ENCODE data around the gene RAD52. TPM values are rescaled to one million over a fixed set of nuclear protein-coding genes. Genes with fewer than 3 reads are reported as not detected.

The RAD52 gene
- total RNA-seq, 4 donors from 2014 or later = 11.3 to 21.0 (median 14.3) TPM

DNA sequence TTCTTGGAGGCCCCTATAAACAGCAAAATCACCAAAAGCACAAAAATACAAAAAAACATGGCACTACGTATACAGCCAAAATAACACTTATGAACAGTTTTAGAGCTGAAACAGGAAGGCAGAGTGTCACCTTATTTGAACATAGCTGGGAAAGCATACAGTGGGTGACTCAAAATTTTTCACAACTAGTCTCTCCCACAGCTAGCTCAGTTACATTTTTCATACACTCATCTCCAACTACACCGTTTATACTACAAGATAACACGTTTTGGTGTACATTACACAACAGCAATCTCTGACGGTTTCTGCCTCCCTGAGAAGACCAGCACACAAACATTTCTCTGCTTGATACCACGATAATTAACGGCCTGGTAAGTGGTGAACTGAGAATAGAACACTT is 2.9 kb downstream of the RAD52 start:
- H3K4me1 ChIP-seq = peaks cover 39 to 44% of the 10 kb centered on the region in 2 donors
- H3K36me3 ChIP-seq = no peaks in the 10 kb centered on the region
- intact Hi-C loops (cut with DNase I; ENCODE audit: low total_unique reads) (loop anchor here (10.0 kb wide), 1 partner anchor 658 kb away; no protein-coding TSS in a partner anchor), in situ Hi-C loops (cut with MboI; ENCODE audit: low sequenced_read_pairs in 4 of 4) (loop anchor here in 1 of 4 donors (5.0 kb wide), 1 partner anchor 124 kb away; no protein-coding TSS in a partner anchor)
- no peak overlapping the region for H3K4me3 ChIP-seq
- H3K27me3 ChIP-seq = no peaks in the 10 kb centered on the region
- ATAC-seq = no peak
- no peak for DNase-seq
- H3K9me3 ChIP-seq = no peaks in the 10 kb centered on the region
- peak overlapping the region in 3 of 4 donors; percentile 41 to 97 (median 41) for H3K27ac ChIP-seq
- TF ChIP-seq CTCF (IDR thresholded peaks at IDR 0.05 in 4 of 5, conservative IDR thresholded peaks at IDR 0.05 in 1 of 5) = no peak
- TF ChIP-seq POLR2A (IDR thresholded peaks at IDR 0.05) = no peak

GRCh38 chr12:946212-946611 is 3.3 kb downstream of the RAD52 start:
- Histone ChIP-seq H3K36me3 (no peaks in the 10 kb centered on the region), H3K27ac (peak overlapping the region in 3 of 4 donors; percentile 41 to 97 (median 41)), H3K9me3 (no peaks in the 10 kb centered on the region), H3K27me3 (no peaks in the 10 kb centered on the region), H3K4me1 (peaks cover 39 to 46% of the 10 kb centered on the region in 2 donors), H3K4me3 (no peak overlapping the region)
- intact Hi-C loops (cut with DNase I; ENCODE audit: low total_unique reads) = loop anchor here (10.0 kb wide), 1 partner anchor 659 kb away; no protein-coding TSS in a partner anchor
- no peak for DNase-seq
- ATAC-seq = no peak
- in situ Hi-C loops (cut with MboI; ENCODE audit: low sequenced_read_pairs in 4 of 4) = loop anchor here in 1 of 4 donors (5.0 kb wide), 1 partner anchor 124 kb away; no protein-coding TSS in a partner anchor
- TF ChIP-seq CTCF (IDR thresholded peaks at IDR 0.05 in 4 of 5, conservative IDR thresholded peaks at IDR 0.05 in 1 of 5) (no peak), POLR2A (IDR thresholded peaks at IDR 0.05) (no peak)

- peak overlapping the region; percentile 78 to 97 (median 83) for H3K27ac ChIP-seq
- no peak for DNase-seq
- intact Hi-C loops (cut with DNase I; ENCODE audit: low total_unique reads) = loop anchor here (10.0 kb wide), 1 partner anchor 661 kb away; no protein-coding TSS in a partner anchor
- ATAC-seq = no peak
- no peaks in the 10 kb centered on the region for H3K9me3 ChIP-seq
- H3K36me3 ChIP-seq = peaks cover 0 to 5% of the 10 kb centered on the region in 2 donors
- H3K4me1 ChIP-seq = peaks cover 39 to 46% of the 10 kb centered on the region in 2 donors
- in situ Hi-C loops (cut with MboI; ENCODE audit: low sequenced_read_pairs in 4 of 4) = no loop called here
- no peaks in the 10 kb centered on the region for H3K27me3 ChIP-seq
- TF ChIP-seq CTCF (IDR thresholded peaks at IDR 0.05 in 4 of 5, conservative IDR thresholded peaks at IDR 0.05 in 1 of 5) (no peak), POLR2A (IDR thresholded peaks at IDR 0.05) (no peak)
- H3K4me3 ChIP-seq = no peak overlapping the region
Measured at GRCh38 chr12:944211-944610, 5.3 kb downstream of the RAD52 start.

- in situ Hi-C loops (cut with MboI; ENCODE audit: low sequenced_read_pairs in 4 of 4) = no loop called here
- Histone ChIP-seq H3K9me3 (no peaks in the 10 kb centered on the region), H3K4me3 (peak overlapping the region in 1 of 4 donors; percentile 6), H3K36me3 (peaks cover 0 to 5% of the 10 kb centered on the region in 2 donors), H3K4me1 (peaks cover 35% of the 10 kb centered on the region in 2 donors), H3K27ac (peak overlapping the region; percentile 78 to 97 (median 83)), H3K27me3 (no peaks in the 10 kb centered on the region)
- DNase-seq = peak; percentile 55 to 75
- no peak for TF ChIP-seq CTCF (IDR thresholded peaks at IDR 0.05 in 4 of 5, conservative IDR thresholded peaks at IDR 0.05 in 1 of 5)
- no peak for TF ChIP-seq POLR2A (IDR thresholded peaks at IDR 0.05)
- peak; percentile 99 for ATAC-seq
- intact Hi-C loops (cut with DNase I; ENCODE audit: low total_unique reads) = loop anchor here (10.0 kb wide), 1 partner anchor 662 kb away; no protein-coding TSS in a partner anchor
Measured at GRCh38 chr12:943051-943450, 6.4 kb downstream of the RAD52 start.

All from gastrocnemius medialis (tissue), 4 donors.